Panc1 (cell line): ENCODE measurements around the gene ARMS2. TPM values are rescaled to one million over a fixed set of nuclear protein-coding genes. Genes with fewer than 3 reads are reported as not detected.

Experiments used
- ATAC-seq: fragments of 200-7000 bp; cut with Tn5 transposase; 2 replicates; pipeline ENCODE4 v1.9.1; 2020; ENCODE audit warnings: mild to moderate bottlenecking, moderate library complexity
- BruUV-seq: library from RNA; stranded (reverse); fragments of 400-500 nt; replicated peaks from 2 replicates; lab custom pipeline; 2021; lab: Mats Ljungman, UMichigan
- CTCF ChIA-PET: fragments of 300-600 bp; sonication (Branson Sonifier 250); formaldehyde crosslinking; loops from one replicate; lab custom pipeline; 2022; ENCODE audit warnings: antibody characterized with exemption; lab: Charles Lee
- POLR2A ChIA-PET: fragments of 300-600 bp; sonication (Branson Sonifier 250); formaldehyde crosslinking; loops from one replicate; lab custom pipeline; 2022; ENCODE audit warnings: antibody characterized with exemption; lab: Charles Lee
- DNase-seq: peaks from one replicate; pipeline ENCODE4 v3.0.0-alpha.2; 2010; ENCODE audit warnings: low read depth, low spot score
- H3K27ac ChIP-seq: 2 replicates; pipeline ENCODE4 v1.5.1; 2011; ENCODE audit warnings: mild to moderate bottlenecking, low read length, inconsistent platforms
- H3K27me3 ChIP-seq: fragments of 200-500 bp; sonication (Bioruptor generic); 2 replicates; pipeline ENCODE4 v1.6.0; 2014; ENCODE audit warnings: low read length, inconsistent platforms; ENCODE audit not compliant: control insufficient read depth, insufficient read depth
- H3K36me3 ChIP-seq: fragments of 200-500 bp; sonication (Bioruptor generic); 2 replicates; pipeline ENCODE4 v1.5.1; 2014; ENCODE audit warnings: inconsistent platforms, mild to moderate bottlenecking, low read length, moderate library complexity; ENCODE audit not compliant: control insufficient read depth, insufficient read depth
- H3K4me1 ChIP-seq: 2 replicates; pipeline ENCODE4 v1.5.1; 2011; ENCODE audit warnings: inconsistent platforms, mild to moderate bottlenecking, low read length, moderate library complexity; ENCODE audit not compliant: control insufficient read depth, insufficient read depth
- H3K4me3 ChIP-seq, 2 experiments: 2 replicates each; pipeline ENCODE4 v1.5.1; 2011 to 2012; ENCODE audit warnings: low read depth in 2 of 2, low read length in 2 of 2, mild to moderate bottlenecking in 2 of 2, inconsistent platforms in 1 of 2, moderate library complexity in 1 of 2
- H3K9me3 ChIP-seq: fragments of 200-500 bp; sonication (Bioruptor generic); 2 replicates; pipeline ENCODE4 v1.5.1; 2014; ENCODE audit warnings: low read depth, mild to moderate bottlenecking, inconsistent platforms, low read length, moderate library complexity; ENCODE audit not compliant: control insufficient read depth, insufficient read depth
- POLR2AphosphoS5 ChIP-seq: IDR thresholded peaks from 2 replicates; pipeline ENCODE4 v1.6.1; 2012; ENCODE audit warnings: mild to moderate bottlenecking, low read depth, low read length, moderate library complexity
- SIN3A ChIP-seq: IDR thresholded peaks from 2 replicates; pipeline ENCODE4 v1.6.1; 2012; ENCODE audit warnings: low read depth, mild to moderate bottlenecking, low read length, moderate library complexity, borderline replicate concordance; ENCODE audit not compliant: insufficient read depth
- TCF7L2 ChIP-seq: IDR thresholded peaks from 2 replicates; pipeline ENCODE4 v1.6.1; 2011; ENCODE audit warnings: mild to moderate bottlenecking, low read depth, low read length, inconsistent platforms
- in situ Hi-C: cut with HindIII; loops from 2 replicates; pipeline ENCODE4 v1.10.0; 2016; ENCODE audit warnings: low sequenced_read_pairs, low pct_unique_long_range_greater_than_20kb
- intact Hi-C: fragments of 100-400 bp; cut with micrococcal nuclease; formaldehyde crosslinking; loops from one replicate; pipeline ENCODE4 v1.10.0; 2022; ENCODE audit not compliant: unreplicated experiment
- total RNA-seq: library from RNA; stranded (reverse); gene quantifications from one replicate; pipeline ENCODE4 v1.2.1, GENCODE V29; 2021; ENCODE audit not compliant: unreplicated experiment
- TF ChIP-seq, protein P1 (sequence below): fragments of 450-650 bp; IDR thresholded peaks from 2 replicates; pipeline ENCODE4 v1.5.1; 2017; ENCODE audit warnings: mild to moderate bottlenecking
- TF ChIP-seq, protein P2 (sequence below), 2 experiments: IDR thresholded peaks; 2 replicates each; pipeline ENCODE4 v1.6.1; 2011 to 2012; ENCODE audit warnings: low read depth in 2 of 2, control low read depth in 1 of 2, low read length in 1 of 2, mild to moderate bottlenecking in 1 of 2, moderate library complexity in 1 of 2; ENCODE audit not compliant: insufficient read depth in 1 of 2

The ARMS2 gene
- total RNA-seq, 1 experiment from 2014 or later = not detected

DNA sequence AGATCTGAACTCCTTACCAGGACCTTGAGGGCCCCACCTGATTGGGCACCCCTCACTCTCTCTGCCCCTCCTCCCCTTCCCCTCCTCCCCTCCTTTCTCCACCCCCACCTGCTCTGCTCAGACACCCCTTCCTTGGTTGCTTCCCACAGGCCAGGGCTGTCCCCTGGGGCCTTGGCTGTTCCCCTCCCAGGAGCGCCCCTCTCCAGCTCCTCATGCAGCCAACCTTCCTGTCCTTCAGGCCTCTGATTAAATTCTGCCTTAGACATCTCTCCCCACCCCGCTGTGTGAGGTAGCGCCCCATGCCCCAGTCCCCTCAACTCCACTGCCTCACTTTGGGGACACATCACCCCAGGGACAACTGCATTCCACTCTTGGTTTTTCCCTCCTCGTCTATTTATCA lies 39.3 kb downstream of the ARMS2 start:
- DNase-seq (no peak), ATAC-seq (peak; percentile 44)
- Histone ChIP-seq H3K9me3 (no peaks in the 10 kb centered on the region), H3K27me3 (no peaks in the 10 kb centered on the region; the same call in 1 of the 2 replicates), H3K4me3 (no peak overlapping the region), H3K36me3 (no peaks in the 10 kb centered on the region), H3K4me1 (no peaks in the 10 kb centered on the region), H3K27ac (no peak overlapping the region)
- POLR2A ChIA-PET = no interaction called here
- CTCF ChIA-PET = no interaction called here
- no TSS peak for BruUV-seq
- in situ Hi-C loops = no loop called here
- intact Hi-C loops = no loop called here
- TF ChIP-seq, protein P1, sequence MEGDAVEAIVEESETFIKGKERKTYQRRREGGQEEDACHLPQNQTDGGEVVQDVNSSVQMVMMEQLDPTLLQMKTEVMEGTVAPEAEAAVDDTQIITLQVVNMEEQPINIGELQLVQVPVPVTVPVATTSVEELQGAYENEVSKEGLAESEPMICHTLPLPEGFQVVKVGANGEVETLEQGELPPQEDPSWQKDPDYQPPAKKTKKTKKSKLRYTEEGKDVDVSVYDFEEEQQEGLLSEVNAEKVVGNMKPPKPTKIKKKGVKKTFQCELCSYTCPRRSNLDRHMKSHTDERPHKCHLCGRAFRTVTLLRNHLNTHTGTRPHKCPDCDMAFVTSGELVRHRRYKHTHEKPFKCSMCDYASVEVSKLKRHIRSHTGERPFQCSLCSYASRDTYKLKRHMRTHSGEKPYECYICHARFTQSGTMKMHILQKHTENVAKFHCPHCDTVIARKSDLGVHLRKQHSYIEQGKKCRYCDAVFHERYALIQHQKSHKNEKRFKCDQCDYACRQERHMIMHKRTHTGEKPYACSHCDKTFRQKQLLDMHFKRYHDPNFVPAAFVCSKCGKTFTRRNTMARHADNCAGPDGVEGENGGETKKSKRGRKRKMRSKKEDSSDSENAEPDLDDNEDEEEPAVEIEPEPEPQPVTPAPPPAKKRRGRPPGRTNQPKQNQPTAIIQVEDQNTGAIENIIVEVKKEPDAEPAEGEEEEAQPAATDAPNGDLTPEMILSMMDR = no peak
- TF ChIP-seq TCF7L2 = no peak
- TF ChIP-seq, protein P2, sequence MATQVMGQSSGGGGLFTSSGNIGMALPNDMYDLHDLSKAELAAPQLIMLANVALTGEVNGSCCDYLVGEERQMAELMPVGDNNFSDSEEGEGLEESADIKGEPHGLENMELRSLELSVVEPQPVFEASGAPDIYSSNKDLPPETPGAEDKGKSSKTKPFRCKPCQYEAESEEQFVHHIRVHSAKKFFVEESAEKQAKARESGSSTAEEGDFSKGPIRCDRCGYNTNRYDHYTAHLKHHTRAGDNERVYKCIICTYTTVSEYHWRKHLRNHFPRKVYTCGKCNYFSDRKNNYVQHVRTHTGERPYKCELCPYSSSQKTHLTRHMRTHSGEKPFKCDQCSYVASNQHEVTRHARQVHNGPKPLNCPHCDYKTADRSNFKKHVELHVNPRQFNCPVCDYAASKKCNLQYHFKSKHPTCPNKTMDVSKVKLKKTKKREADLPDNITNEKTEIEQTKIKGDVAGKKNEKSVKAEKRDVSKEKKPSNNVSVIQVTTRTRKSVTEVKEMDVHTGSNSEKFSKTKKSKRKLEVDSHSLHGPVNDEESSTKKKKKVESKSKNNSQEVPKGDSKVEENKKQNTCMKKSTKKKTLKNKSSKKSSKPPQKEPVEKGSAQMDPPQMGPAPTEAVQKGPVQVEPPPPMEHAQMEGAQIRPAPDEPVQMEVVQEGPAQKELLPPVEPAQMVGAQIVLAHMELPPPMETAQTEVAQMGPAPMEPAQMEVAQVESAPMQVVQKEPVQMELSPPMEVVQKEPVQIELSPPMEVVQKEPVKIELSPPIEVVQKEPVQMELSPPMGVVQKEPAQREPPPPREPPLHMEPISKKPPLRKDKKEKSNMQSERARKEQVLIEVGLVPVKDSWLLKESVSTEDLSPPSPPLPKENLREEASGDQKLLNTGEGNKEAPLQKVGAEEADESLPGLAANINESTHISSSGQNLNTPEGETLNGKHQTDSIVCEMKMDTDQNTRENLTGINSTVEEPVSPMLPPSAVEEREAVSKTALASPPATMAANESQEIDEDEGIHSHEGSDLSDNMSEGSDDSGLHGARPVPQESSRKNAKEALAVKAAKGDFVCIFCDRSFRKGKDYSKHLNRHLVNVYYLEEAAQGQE (IDR thresholded peaks at IDR 0.05; ENCODE audit: insufficient read depth in 1 of 2, low read depth in 2 of 2, low read length in 1 of 2) = no peak
- no peak for TF ChIP-seq SIN3A
- no peak for TF ChIP-seq POLR2AphosphoS5

DNA sequence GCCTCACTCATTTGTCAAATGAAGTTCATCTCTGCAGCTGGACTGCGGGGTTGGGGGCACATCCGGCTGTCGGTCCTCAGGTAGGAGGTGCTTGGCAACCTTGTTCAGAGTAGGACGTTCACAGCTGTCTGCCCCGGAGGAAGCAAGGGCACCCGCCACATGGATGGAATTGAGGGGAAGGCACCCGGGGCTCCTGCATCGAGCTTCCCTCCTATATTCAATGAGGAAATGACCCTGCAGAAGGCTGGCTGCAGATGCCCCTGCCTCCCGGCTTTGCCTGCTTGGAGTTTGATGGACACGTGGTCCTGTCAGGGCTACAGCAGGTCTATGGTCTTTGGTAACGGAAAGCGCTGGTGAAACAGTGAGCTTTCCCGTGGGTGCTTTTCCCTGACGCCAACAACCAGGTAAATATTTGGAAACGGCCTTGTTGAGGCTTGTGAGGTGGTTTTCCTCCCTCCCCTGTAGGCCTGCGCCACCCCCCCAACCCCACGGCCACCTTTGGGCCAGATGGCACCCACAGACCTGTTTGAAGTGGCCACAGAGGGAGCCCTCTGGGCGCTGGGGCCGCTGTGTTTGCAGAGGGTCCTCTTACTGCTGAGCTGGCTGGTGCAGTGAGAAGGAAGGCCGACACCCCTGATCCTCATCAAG lies 39.8 kb downstream of the ARMS2 start:
- no peak overlapping the region for H3K27ac ChIP-seq
- intact Hi-C loops (no loop called here), in situ Hi-C loops (no loop called here)
- DNase-seq = no peak
- TF ChIP-seq, protein P1 = no peak
- TF ChIP-seq, protein P2 (IDR thresholded peaks at IDR 0.05; ENCODE audit: insufficient read depth in 1 of 2, low read depth in 2 of 2, low read length in 1 of 2) = no peak
- TF ChIP-seq POLR2AphosphoS5 = no peak
- no peak for TF ChIP-seq SIN3A
- TF ChIP-seq TCF7L2 = no peak
- H3K36me3 ChIP-seq = no peaks in the 10 kb centered on the region
- H3K27me3 ChIP-seq = no peaks in the 10 kb centered on the region; the same call in 1 of the 2 replicates
- no peaks in the 10 kb centered on the region for H3K4me1 ChIP-seq
- no TSS peak for BruUV-seq
- CTCF ChIA-PET = no interaction called here
- H3K9me3 ChIP-seq = no peaks in the 10 kb centered on the region
- POLR2A ChIA-PET = no interaction called here
- ATAC-seq = no peak
- H3K4me3 ChIP-seq = no peak overlapping the region
